DMS153 treated with DMSO at 0.1 percent for 48 hours (cell line): ENCODE results near the gene ADGB.
A peak's percentile ranks its signal among the peaks of the same experiment; 100 is the strongest.
"Not testable (repeated sequence)": the region's sequence is repeated elsewhere in the genome, so short reads cannot be mapped to it uniquely, and the experiment has no call there.

Experiments
- DNase-seq: peaks from one replicate; lab custom pipeline; 2025; ENCODE audit not compliant: unreplicated experiment; lab: John Stamatoyannopoulos, UW

Gene ADGB

GRCh38 chr6:146815511-146816462 lies 217.0 kb downstream of the ADGB start:
- DNase-seq: not testable (repeated sequence)

DNA sequence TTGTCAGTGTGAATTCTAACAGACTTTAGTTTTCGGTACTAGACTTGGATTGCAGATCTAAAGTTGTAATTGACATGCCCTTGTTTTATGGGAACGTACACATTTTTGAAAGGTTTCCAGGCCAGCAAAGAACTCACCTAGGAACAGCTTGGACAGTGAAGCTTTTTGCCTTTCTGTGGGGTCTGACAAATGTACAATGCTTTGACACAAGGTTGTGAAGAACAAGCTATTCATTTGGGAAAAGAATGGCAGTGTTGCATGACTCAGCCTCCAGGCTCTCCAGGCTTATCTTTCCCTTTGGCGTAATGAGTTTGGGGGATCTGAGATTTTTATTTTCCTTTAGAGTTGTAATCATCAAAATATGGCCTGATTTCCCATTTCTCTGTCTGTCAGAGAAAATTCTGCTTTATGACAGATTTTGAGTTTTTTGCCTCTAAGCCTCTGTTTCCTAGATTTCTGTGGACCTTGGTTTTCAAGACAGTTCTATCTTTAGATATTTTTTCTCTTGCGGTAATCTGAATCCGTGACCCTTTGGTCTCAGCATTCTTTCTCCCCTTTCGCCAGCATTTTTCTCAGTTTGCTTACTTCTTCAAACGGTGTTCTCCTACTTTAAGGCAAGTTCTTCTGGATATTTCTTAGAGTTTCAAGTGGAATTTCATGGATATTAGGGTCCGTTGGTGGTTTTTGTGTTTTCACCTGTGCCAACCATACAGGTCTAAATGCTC lies 221.0 kb downstream of the ADGB start:
- no peak for DNase-seq

DNA sequence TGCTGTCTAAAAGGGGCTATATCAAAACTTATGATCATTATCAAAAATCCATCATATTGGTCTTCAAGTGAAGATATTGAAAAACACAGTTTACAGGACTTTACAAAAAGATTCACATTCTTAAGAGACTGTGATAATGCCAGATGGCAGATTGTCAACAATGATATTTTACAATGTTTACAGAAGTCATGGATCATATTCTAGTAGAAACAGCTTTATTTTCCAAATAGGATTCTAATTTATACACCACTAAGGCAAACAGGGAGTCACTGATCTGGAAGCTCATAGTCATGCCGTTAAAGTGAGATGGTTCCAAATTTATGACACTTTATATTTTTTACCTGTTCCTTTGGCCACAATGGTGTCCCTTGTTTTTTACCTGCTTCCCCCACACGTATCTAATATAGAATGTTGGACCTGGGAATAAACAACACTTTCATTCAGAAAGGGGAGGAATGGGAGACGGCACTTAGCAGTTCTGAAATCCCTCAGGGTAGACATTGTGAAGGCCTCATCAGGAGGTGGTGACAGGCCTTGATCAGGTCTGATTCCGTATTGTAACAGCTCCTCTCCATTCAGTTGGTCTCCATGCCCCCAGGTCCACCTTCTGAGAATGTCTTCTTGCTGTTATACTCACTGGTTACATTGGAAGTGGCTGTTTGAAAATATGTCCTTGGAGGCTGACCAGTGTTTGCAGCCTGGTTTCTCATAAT lies 228.6 kb downstream of the ADGB start:
- no peak for DNase-seq

DNA sequence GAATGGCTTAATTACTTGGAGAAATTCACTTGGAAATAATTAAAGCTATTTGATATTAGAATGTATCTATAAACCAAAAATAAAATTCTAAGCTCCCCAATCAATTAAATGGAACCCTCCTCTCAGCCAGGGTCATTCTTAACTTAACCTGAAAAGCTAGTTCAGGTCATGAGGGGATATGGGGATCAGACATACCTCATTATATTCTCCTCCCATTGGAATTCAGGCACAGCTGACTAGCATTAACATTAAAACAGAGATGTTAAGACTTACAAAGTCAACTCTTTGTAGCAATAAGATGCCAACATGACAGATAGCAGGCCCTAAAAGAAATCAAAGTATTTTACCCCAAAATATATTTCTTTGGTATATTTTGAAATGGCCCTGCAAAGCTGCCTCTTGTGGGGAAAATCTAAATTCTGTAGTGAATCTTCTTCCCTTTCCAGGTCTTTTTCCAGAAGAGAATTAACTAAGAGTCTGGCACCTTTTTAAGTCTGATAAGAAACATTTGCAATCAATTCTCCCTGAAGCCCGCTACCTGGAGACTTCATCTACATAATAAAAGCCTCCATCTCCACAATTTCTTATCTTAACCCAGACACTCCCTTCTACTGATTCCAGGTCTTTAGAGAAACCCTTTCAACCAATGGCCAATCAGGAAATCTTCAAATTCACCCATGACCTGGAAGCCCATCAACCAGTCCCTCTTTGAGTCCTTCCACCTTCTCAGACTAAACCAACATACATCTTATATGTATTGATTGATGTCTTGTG lies 231.2 kb downstream of the ADGB start:
- DNase-seq: no peak

- DNase-seq: no peak
Observed at GRCh38 chr6:146833157-146833556, 234.4 kb downstream of the ADGB start.

- no peak for DNase-seq
Observed at GRCh38 chr6:146840216-146840615, 241.4 kb downstream of the ADGB start.

- DNase-seq: no peak
Observed at GRCh38 chr6:146840641-146841040, 241.9 kb downstream of the ADGB start.

- DNase-seq: no peak
Observed at GRCh38 chr6:146847426-146847825, 248.7 kb downstream of the ADGB start.

DNA sequence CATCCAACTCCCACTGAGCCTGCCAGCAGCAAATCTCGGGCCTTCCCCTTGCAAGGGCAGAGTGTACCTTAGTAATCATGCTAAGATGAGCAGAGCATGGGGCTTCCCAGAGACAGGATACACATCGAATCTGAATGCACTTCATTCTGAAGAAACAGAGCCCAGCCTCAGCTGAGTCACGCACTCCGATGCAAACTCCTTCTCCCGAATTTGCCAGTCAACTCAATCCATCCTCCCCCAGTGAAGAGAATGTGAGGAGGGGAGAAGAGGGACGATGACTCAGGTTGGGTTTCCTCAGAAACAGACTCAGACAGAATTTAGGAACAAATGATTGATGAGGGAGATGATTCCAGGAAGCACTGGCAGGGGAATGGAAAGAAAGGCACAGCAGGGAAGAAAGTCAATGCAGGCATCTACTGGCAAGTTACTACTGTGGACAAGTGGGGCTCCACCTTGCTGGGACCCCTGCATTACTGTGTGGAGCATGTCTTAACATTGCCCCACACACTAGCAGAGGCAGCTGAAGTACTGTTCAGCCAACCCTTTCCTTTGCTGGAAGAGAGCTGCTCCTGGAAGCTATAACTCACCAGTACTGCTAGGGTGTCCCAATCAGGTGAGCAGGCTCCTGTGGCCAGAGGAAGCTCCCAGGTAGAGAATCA lies 251.6 kb downstream of the ADGB start:
- no peak for DNase-seq

GRCh38 chr6:146850981-146851380 lies 252.2 kb downstream of the ADGB start:
- DNase-seq: no peak

- DNase-seq: no peak
Observed at GRCh38 chr6:146851837-146852236, 253.1 kb downstream of the ADGB start.

- not testable (repeated sequence) for DNase-seq
Observed at GRCh38 chr6:146854521-146855255, 255.9 kb downstream of the ADGB start.

- DNase-seq: no peak
Observed at GRCh38 chr6:146855889-146856288, 257.1 kb downstream of the ADGB start.

GRCh38 chr6:146856296-146856695 lies 257.5 kb downstream of the ADGB start:
- DNase-seq: no peak

GRCh38 chr6:146857180-146857979 lies 258.6 kb downstream of the ADGB start:
- DNase-seq: peak; percentile 77

DNA sequence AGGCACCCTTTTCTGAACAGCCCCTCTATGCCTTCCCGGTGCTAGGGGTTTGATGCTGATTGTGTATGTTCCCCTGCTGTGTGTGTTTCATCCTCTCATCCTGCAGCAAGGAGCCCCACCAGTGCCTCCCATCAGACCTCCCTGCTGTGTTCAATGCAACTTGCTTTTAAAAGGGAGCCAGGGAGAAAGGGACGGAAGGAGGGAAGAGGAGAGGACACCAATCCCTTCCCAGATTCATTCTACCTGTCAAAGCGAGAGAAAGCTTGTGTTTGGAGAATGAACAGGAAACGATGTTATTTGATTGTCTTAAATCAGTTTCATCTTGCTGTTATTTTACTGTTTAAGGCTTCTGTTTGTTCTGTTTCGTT lies 259.2 kb downstream of the ADGB start:
- DNase-seq: peak; percentile 60

DNA sequence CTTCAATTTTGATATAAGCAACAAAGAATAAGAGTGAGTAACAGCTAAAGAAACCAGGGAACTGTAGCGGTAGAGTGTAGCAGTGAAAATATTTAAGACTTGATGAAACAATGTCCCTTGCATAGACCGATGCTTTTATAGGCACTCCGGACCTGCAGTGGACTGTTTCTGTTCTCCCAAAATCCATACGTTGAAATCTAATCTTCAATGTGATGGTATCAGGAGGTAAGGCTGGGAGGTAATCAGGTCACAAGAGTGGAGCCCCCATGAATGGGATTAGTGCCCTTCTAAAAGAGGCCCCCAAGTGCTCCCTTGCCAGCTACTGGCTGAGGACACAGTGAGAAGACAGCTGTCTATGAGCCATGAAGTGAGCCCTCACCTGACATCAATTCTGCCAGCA lies 260.4 kb downstream of the ADGB start:
- no peak for DNase-seq

GRCh38 chr6:146859795-146860495 lies 261.2 kb downstream of the ADGB start:
- DNase-seq: no peak
